ENCODE measurements around the gene RDX. TPM values are rescaled to one million over a fixed set of nuclear protein-coding genes. Genes with fewer than 3 reads are reported as not detected.

The RDX gene
- total RNA-seq, 2 experiments from 2014 or later = 11.4 to 14.2 TPM

- Histone ChIP-seq H3K36me3 (ENCODE audit: insufficient read depth, low read length) (no peaks in the 10 kb centered on the region), H3K9me3 (ENCODE audit: control insufficient read depth in 1 of 2, insufficient read depth in 1 of 2, low read length in 2 of 2) (no peaks in the 10 kb centered on the region), H3K4me3 (ENCODE audit: low read length) (no peak overlapping the region), H3K27ac (ENCODE audit: low read depth in 1 of 2, low read length in 2 of 2) (no peak overlapping the region), H3K4me1 (ENCODE audit: insufficient read depth, low read length) (no peaks in the 10 kb centered on the region), H3K27me3 (ENCODE audit: control insufficient read depth in 1 of 2, insufficient read depth in 2 of 2, low read length in 2 of 2) (peaks cover 0 to 2% of the 10 kb centered on the region in 2 experiments)
- Mint-ChIP-seq H3K9me3 (no peaks in the 10 kb centered on the region), H3K4me3 (no peak overlapping the region), H3K27me3 (no peaks in the 10 kb centered on the region), H3K4me1 (ENCODE audit: low read depth) (no peaks in the 10 kb centered on the region), H3K27ac (no peak overlapping the region), H3K36me3 (ENCODE audit: low read depth) (no peaks in the 10 kb centered on the region)
- intact Hi-C loops (cut with DNase I, micrococcal nuclease) = no loop called here
- ATAC-seq (ENCODE audit: poor library complexity) (no peak), DNase-seq (no peak)
- ChIA-PET CTCF (no interaction called here), POLR2A (no interaction called here)
- no peak for TF ChIP-seq CTCF (IDR thresholded peaks at IDR 0.05)
Observed at GRCh38 chr11:110182886-110183285, 113.5 kb downstream of the RDX start.

GRCh38 chr11:110179064-110179463 lies 117.3 kb downstream of the RDX start:
- Mint-ChIP-seq H3K36me3 (ENCODE audit: low read depth) (no peaks in the 10 kb centered on the region), H3K4me3 (no peak overlapping the region), H3K4me1 (ENCODE audit: low read depth) (peaks cover 3% of the 10 kb centered on the region), H3K9me3 (no peaks in the 10 kb centered on the region), H3K27ac (no peak overlapping the region), H3K27me3 (peaks cover 2% of the 10 kb centered on the region)
- no peak for TF ChIP-seq CTCF (IDR thresholded peaks at IDR 0.05)
- H3K27ac ChIP-seq (ENCODE audit: low read depth in 1 of 2, low read length in 2 of 2) = no peak overlapping the region
- H3K9me3 ChIP-seq (ENCODE audit: control insufficient read depth in 1 of 2, insufficient read depth in 1 of 2, low read length in 2 of 2) = no peaks in the 10 kb centered on the region
- H3K4me3 ChIP-seq (ENCODE audit: low read length) = no peak overlapping the region
- DNase-seq = no peak
- no peak for ATAC-seq (ENCODE audit: poor library complexity)
- peaks cover 3% of the 10 kb centered on the region for H3K4me1 ChIP-seq (ENCODE audit: insufficient read depth, low read length)
- intact Hi-C loops (cut with DNase I, micrococcal nuclease) = no loop called here
- H3K27me3 ChIP-seq (ENCODE audit: control insufficient read depth in 1 of 2, insufficient read depth in 2 of 2, low read length in 2 of 2) = peaks cover 0 to under 1% of the 10 kb centered on the region in 2 experiments
- no peaks in the 10 kb centered on the region for H3K36me3 ChIP-seq (ENCODE audit: insufficient read depth, low read length)
- ChIA-PET CTCF (no interaction called here), POLR2A (no interaction called here)

- no peaks in the 10 kb centered on the region for H3K9me3 Mint-ChIP-seq
- Histone ChIP-seq H3K4me3 (ENCODE audit: low read length) (no peak overlapping the region), H3K27me3 (ENCODE audit: control insufficient read depth in 1 of 2, insufficient read depth in 2 of 2, low read length in 2 of 2) (no peaks in the 10 kb centered on the region), H3K27ac (ENCODE audit: low read depth in 1 of 2, low read length in 2 of 2) (no peak overlapping the region), H3K36me3 (ENCODE audit: insufficient read depth, low read length) (no peaks in the 10 kb centered on the region), H3K9me3 (ENCODE audit: control insufficient read depth in 1 of 2, insufficient read depth in 1 of 2, low read length in 2 of 2) (no peaks in the 10 kb centered on the region), H3K4me1 (ENCODE audit: insufficient read depth, low read length) (peaks cover 3% of the 10 kb centered on the region)
- H3K27me3 Mint-ChIP-seq = peaks cover 10% of the 10 kb centered on the region
- DNase-seq (no peak), ATAC-seq (ENCODE audit: poor library complexity) (no peak)
- no peak overlapping the region for H3K4me3 Mint-ChIP-seq
- TF ChIP-seq CTCF (IDR thresholded peaks at IDR 0.05) = no peak
- H3K36me3 Mint-ChIP-seq (ENCODE audit: low read depth) = no peaks in the 10 kb centered on the region
- no peak overlapping the region for H3K27ac Mint-ChIP-seq
- ChIA-PET POLR2A (interaction anchor here (0.6 kb wide), 1 partner anchor 103 kb away, joined by 3 read pairs; no protein-coding TSS in a partner anchor), CTCF (no interaction called here)
- H3K4me1 Mint-ChIP-seq (ENCODE audit: low read depth) = peaks cover 7% of the 10 kb centered on the region
- intact Hi-C loops (cut with DNase I, micrococcal nuclease) = no loop called here
Observed at GRCh38 chr11:110177086-110177456, 119.3 kb downstream of the RDX start.

All from CD4-positive, alpha-beta T cell (primary cell).